ENCODE results near the gene RRP15.

GRCh38 chr1:218296162-218296561, 11.1 kb downstream of the RRP15 start:
- TF ChIP-seq CTCF (IDR thresholded peaks at IDR 0.05) (no peak), POLR2A (IDR thresholded peaks at IDR 0.05) (no peak)
